ENCODE results near the gene EDN3. TPM values are rescaled to one million over a fixed set of nuclear protein-coding genes. Genes with fewer than 3 reads are reported as not detected.

The EDN3 gene
- total RNA-seq, 1 donor = not detected

DNA sequence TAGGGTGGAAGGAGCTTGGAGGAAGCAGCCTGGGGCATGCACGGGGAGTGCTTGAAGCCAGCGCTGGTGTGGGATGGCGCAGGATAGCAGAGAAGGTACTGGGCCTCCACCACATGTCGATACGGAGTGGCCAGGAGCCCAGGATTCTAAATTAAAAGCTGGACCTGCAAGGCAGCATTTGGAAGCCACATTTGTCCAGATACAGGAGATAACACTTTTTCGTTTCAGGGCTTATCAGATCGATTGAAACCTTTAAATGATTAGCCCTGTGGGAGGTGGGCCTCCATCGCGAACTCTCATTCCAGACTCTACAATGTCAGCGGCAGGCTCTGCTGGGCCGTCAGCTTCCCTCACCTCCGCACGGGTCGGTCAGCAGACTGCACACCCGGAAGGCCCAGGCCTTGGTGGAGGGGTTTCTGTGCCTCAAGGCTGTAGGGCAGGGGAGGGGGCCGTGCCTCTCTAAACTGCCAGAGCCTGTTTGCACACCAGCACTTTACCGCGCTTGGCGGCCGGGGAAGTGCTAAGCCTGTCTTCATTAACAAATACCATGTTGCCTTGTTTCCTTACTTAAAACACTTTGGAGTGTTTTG is 17.9 kb downstream of the EDN3 start:
- no peak for DNase-seq (ENCODE audit: low read depth)
- TF ChIP-seq, protein P1, sequence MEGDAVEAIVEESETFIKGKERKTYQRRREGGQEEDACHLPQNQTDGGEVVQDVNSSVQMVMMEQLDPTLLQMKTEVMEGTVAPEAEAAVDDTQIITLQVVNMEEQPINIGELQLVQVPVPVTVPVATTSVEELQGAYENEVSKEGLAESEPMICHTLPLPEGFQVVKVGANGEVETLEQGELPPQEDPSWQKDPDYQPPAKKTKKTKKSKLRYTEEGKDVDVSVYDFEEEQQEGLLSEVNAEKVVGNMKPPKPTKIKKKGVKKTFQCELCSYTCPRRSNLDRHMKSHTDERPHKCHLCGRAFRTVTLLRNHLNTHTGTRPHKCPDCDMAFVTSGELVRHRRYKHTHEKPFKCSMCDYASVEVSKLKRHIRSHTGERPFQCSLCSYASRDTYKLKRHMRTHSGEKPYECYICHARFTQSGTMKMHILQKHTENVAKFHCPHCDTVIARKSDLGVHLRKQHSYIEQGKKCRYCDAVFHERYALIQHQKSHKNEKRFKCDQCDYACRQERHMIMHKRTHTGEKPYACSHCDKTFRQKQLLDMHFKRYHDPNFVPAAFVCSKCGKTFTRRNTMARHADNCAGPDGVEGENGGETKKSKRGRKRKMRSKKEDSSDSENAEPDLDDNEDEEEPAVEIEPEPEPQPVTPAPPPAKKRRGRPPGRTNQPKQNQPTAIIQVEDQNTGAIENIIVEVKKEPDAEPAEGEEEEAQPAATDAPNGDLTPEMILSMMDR (IDR thresholded peaks at IDR 0.05; ENCODE audit: insufficient read depth, low read depth, low read length) = no peak
- no peak overlapping the region for H3K4me3 ChIP-seq (ENCODE audit: low read depth, low read length)

DNA sequence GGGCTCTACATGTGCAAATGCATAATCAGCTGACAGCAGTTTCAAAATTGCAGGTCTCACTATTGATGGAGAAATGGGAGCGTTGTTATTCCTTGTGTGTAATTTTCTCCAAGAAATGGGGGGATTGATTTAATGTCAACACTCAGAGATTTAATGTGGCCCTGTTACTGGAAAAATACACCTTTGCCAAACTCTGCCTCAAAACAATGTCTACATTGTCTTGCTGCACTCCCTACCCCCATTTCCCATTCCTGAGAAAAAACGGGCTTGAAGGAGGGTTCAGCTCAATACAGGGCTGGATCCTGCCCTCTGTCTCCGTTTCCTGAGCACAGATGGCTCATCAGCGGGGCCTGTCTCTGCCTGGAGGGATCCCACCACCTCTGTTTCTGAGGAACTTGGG is 18.4 kb downstream of the EDN3 start:
- H3K4me3 ChIP-seq (ENCODE audit: low read depth, low read length) = no peak overlapping the region
- TF ChIP-seq, protein P1 (IDR thresholded peaks at IDR 0.05; ENCODE audit: insufficient read depth, low read depth, low read length) = no peak
- no peak for DNase-seq (ENCODE audit: low read depth)

DNA sequence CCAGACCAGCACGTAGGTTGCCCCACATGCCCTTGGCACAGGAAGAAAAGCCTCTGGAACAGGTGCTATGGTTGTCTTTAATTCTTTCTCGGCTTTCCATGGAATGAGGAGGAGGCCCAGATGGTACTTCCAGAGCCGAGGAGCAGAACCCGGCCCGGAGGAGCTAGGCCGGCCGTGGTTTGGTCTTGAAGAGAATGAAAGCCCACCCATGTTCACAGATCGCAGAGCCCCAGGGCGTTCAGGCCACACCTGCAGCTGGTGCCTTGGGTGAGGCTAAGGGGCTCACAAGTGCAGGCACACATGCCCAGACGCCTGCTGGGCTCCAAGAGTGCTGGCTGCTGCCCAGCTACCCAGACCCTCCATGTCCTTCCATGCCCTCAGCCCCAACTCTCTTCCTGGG is 20.0 kb downstream of the EDN3 start:
- no peak overlapping the region for H3K4me3 ChIP-seq (ENCODE audit: low read depth, low read length)
- no peak for DNase-seq (ENCODE audit: low read depth)
- TF ChIP-seq, protein P1 (IDR thresholded peaks at IDR 0.05; ENCODE audit: insufficient read depth, low read depth, low read length) = no peak

GRCh38 chr20:59320854-59321647 is 20.6 kb downstream of the EDN3 start:
- no peak overlapping the region for H3K4me3 ChIP-seq (ENCODE audit: low read depth, low read length)
- TF ChIP-seq, protein P1 (IDR thresholded peaks at IDR 0.05; ENCODE audit: insufficient read depth, low read depth, low read length) = no peak
- no peak for DNase-seq (ENCODE audit: low read depth)

- no peak for DNase-seq (ENCODE audit: low read depth)
- H3K4me3 ChIP-seq (ENCODE audit: low read depth, low read length) = no peak overlapping the region
- TF ChIP-seq, protein P1 (IDR thresholded peaks at IDR 0.05; ENCODE audit: insufficient read depth, low read depth, low read length) = no peak
Measured at GRCh38 chr20:59322081-59322480, 21.7 kb downstream of the EDN3 start.

- TF ChIP-seq, protein P1 (IDR thresholded peaks at IDR 0.05; ENCODE audit: insufficient read depth, low read depth, low read length) = no peak
- DNase-seq (ENCODE audit: low read depth) = no peak
- no peak overlapping the region for H3K4me3 ChIP-seq (ENCODE audit: low read depth, low read length)
Measured at GRCh38 chr20:59322585-59323454, 22.4 kb downstream of the EDN3 start.
